HepG2 (cell line): ENCODE data around the gene XXYLT1. TPM values are rescaled to one million over a fixed set of nuclear protein-coding genes. Genes with fewer than 3 reads are reported as not detected.
A peak's percentile ranks its signal among the peaks of the same experiment; 100 is the strongest.

Experiments used
- FOSL2 ChIP-seq: sonication (generic); formaldehyde crosslinking; IDR thresholded peaks from 2 replicates; pipeline ENCODE4 v1.4.0; 2020; ENCODE audit warnings: missing genetic modification reagents
- PPARG ChIP-seq: conservative IDR thresholded peaks from 2 replicates; pipeline ENCODE4 v1.6.1; 2016; ENCODE audit warnings: missing biosample characterization, missing genetic modification reagents
- SOX5 ChIP-seq: IDR thresholded peaks from 2 replicates; pipeline ENCODE4 v1.6.1; 2016; ENCODE audit warnings: borderline replicate concordance
- SRSF1 ChIP-seq: fragments of 200-400 bp; formaldehyde crosslinking; optimal IDR thresholded peaks from 2 replicates; pipeline ENCODE3; 2017; ENCODE audit warnings: mild to moderate bottlenecking, low read depth, low read length, moderate library complexity
- ZBTB20 ChIP-seq: sonication (generic); formaldehyde crosslinking; IDR thresholded peaks from 2 replicates; pipeline ENCODE4 v1.8.1; 2023; ENCODE audit warnings: missing genetic modification reagents, low read depth, mild to moderate bottlenecking, borderline replicate concordance
- ZBTB38 ChIP-seq: sonication (generic); formaldehyde crosslinking; IDR thresholded peaks from 2 replicates; pipeline ENCODE4 v1.5.1; 2020; ENCODE audit warnings: mild to moderate bottlenecking, missing genetic modification reagents
- ZC3H13 ChIP-seq: sonication (generic); formaldehyde crosslinking; IDR thresholded peaks from 2 replicates; pipeline ENCODE4 v1.8.1; 2023; ENCODE audit warnings: mild to moderate bottlenecking, missing genetic modification reagents, moderate library complexity
- ZFX ChIP-seq: sonication (generic); formaldehyde crosslinking; IDR thresholded peaks from 2 replicates; pipeline ENCODE4 v1.4.0; 2020; ENCODE audit warnings: mild to moderate bottlenecking, low read depth, missing genetic modification reagents, moderate library complexity
- ZNF10 ChIP-seq: sonication (generic); formaldehyde crosslinking; IDR thresholded peaks from 2 replicates; pipeline ENCODE4 v1.4.0; 2020; ENCODE audit warnings: mild to moderate bottlenecking, low read depth, missing genetic modification reagents, borderline replicate concordance
- ZNF34 ChIP-seq: sonication (generic); formaldehyde crosslinking; IDR thresholded peaks from 2 replicates; pipeline ENCODE4 v1.4.0; 2020; ENCODE audit warnings: mild to moderate bottlenecking, missing genetic modification reagents, borderline replicate concordance
- ZNF468 ChIP-seq: sonication (generic); formaldehyde crosslinking; IDR thresholded peaks from 2 replicates; pipeline ENCODE4 v1.8.0; 2022; ENCODE audit warnings: mild to moderate bottlenecking, moderate library complexity, missing genetic modification reagents
- ZNF552 ChIP-seq: sonication (generic); formaldehyde crosslinking; IDR thresholded peaks from 2 replicates; pipeline ENCODE4 v1.9.0; 2022; ENCODE audit warnings: missing genetic modification reagents, mild to moderate bottlenecking, borderline replicate concordance
- ZNF556 ChIP-seq: sonication (generic); formaldehyde crosslinking; IDR thresholded peaks from 2 replicates; pipeline ENCODE4 v1.4.0; 2020; ENCODE audit warnings: mild to moderate bottlenecking, missing genetic modification reagents, borderline replicate concordance
- ZSCAN31 ChIP-seq: sonication (generic); formaldehyde crosslinking; IDR thresholded peaks from 2 replicates; pipeline ENCODE4 v1.5.0; 2020; ENCODE audit warnings: low read depth, mild to moderate bottlenecking, missing genetic modification reagents
- polyA plus RNA-seq, 8 experiments: library from polyadenylated mRNA; depleted of rRNA in 3 of 8; stranded (reverse) in 7 of 8; unstranded in 1 of 8; fragments of >200 nt; fragmentation: Illumina TruSeq in 4 of 8; extraction: Trizol in 4 of 8; gene quantifications; 2 replicates each; pipeline versions ENCODE4 v1.2.1 to v1.2.3, GENCODE V29; 2011 to 2016; ENCODE audit warnings: low read depth in 4 of 8, missing spikeins in 1 of 8, mixed read lengths in 1 of 8; ENCODE audit not compliant: insufficient read depth in 1 of 8
- total RNA-seq, 5 experiments: library from RNA; depleted of rRNA; stranded (reverse); fragments of >200 nt; fragmentation: Illumina TruSeq; extraction: Trizol; gene quantifications; 2 replicates each; pipeline ENCODE4 v1.2.3, GENCODE V29; 2016; ENCODE audit warnings: low read depth in 1 of 5
- TF ChIP-seq, protein P1 (sequence below): sonication (generic); formaldehyde crosslinking; IDR thresholded peaks from 2 replicates; pipeline ENCODE4 v1.5.0; 2020; ENCODE audit warnings: mild to moderate bottlenecking, missing genetic modification reagents
- TF ChIP-seq, protein P2 (sequence below): sonication (generic); formaldehyde crosslinking; IDR thresholded peaks from 2 replicates; pipeline ENCODE4 v1.8.1; 2023; ENCODE audit warnings: mild to moderate bottlenecking, missing genetic modification reagents
- TF ChIP-seq, protein P3 (sequence below), 2 experiments: sonication (generic) in 1 of 2; formaldehyde crosslinking in 1 of 2; IDR thresholded peaks; 2 replicates each; pipeline versions ENCODE4 v1.5.1 to v1.6.1; 2011 to 2020; ENCODE audit warnings: borderline replicate concordance in 1 of 2, low read depth in 1 of 2, low read length in 1 of 2, mild to moderate bottlenecking in 1 of 2, missing genetic modification reagents in 1 of 2, moderate library complexity in 1 of 2
- TF ChIP-seq, protein P4 (sequence below): sonication (generic); formaldehyde crosslinking; IDR thresholded peaks from 2 replicates; pipeline ENCODE4 v1.5.0; 2020; ENCODE audit warnings: missing genetic modification reagents
- TF ChIP-seq, protein P5 (sequence below): sonication (generic); formaldehyde crosslinking; IDR thresholded peaks from 2 replicates; pipeline ENCODE4 v1.8.1; 2023; ENCODE audit warnings: missing genetic modification reagents, mild to moderate bottlenecking, borderline replicate concordance
- TF ChIP-seq, protein P6 (sequence below): IDR thresholded peaks from 2 replicates; pipeline ENCODE4 v1.6.1; 2016; ENCODE audit warnings: missing compliant biosample characterization, missing genetic modification reagents, borderline replicate concordance

Gene XXYLT1
- total and polyA plus RNA-seq, 2 of the 13 experiments (the other 11 are each of a cell fraction or from before 2014, with no cell fraction given): 17.7 to 19.0 TPM

DNA sequence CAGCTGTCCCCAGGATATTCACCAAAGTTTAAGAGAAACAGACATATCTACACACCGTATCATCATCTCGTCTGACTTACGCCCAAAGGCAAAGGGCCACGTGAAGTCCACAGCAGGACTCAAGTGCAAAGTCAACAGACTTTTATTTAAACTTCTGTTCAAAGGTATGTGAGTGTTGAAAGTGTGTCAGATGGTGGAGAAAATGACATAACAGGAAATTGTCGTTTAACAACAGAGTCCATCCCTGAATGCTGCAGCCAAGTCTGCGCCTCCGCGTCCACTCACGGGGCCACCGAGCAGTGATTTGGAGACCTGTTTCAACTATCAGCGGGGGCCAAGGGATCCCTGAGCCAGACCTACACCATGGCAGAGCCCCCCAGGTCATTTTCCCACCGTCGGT lies 165.6 kb downstream of the XXYLT1 start (continued):
- TF ChIP-seq ZNF10 (CRISPR knock-in tag) (no peak), ZNF556 (CRISPR knock-in tag) (peak; percentile 51; the same call in 1 of the 2 replicates), ZC3H13 (CRISPR knock-in tag) (no peak), ZBTB38 (CRISPR knock-in tag) (peak; percentile 89; the same call in 1 of the 2 replicates), FOSL2 (CRISPR knock-in tag) (peak; percentile 86), SOX5 (peak; percentile 93), ZNF468 (CRISPR knock-in tag) (no peak), ZFX (CRISPR knock-in tag) (peak; percentile 45; the same call in 1 of the 2 replicates), ZSCAN31 (CRISPR knock-in tag) (peak; percentile 74; the same call in 1 of the 2 replicates), SRSF1 (no peak), ZNF552 (CRISPR knock-in tag) (no peak), ZBTB20 (CRISPR knock-in tag) (peak; percentile 97; the same call in 1 of the 2 replicates), PPARG (CRISPR knock-in tag) (peak; percentile 98), ZNF34 (0 out of 2 replicates have a peak, but pooled peaks have one; percentile 64)
- TF ChIP-seq, protein P1, sequence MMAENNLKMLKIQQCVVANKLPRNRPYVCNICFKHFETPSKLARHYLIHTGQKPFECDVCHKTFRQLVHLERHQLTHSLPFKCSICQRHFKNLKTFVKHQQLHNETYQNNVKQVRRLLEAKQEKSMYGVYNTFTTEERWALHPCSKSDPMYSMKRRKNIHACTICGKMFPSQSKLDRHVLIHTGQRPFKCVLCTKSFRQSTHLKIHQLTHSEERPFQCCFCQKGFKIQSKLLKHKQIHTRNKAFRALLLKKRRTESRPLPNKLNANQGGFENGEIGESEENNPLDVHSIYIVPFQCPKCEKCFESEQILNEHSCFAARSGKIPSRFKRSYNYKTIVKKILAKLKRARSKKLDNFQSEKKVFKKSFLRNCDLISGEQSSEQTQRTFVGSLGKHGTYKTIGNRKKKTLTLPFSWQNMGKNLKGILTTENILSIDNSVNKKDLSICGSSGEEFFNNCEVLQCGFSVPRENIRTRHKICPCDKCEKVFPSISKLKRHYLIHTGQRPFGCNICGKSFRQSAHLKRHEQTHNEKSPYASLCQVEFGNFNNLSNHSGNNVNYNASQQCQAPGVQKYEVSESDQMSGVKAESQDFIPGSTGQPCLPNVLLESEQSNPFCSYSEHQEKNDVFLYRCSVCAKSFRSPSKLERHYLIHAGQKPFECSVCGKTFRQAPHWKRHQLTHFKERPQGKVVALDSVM: no peak; the same call in 1 of the 2 replicates
- TF ChIP-seq, protein P2, sequence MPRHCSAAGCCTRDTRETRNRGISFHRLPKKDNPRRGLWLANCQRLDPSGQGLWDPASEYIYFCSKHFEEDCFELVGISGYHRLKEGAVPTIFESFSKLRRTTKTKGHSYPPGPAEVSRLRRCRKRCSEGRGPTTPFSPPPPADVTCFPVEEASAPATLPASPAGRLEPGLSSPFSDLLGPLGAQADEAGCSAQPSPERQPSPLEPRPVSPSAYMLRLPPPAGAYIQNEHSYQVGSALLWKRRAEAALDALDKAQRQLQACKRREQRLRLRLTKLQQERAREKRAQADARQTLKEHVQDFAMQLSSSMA (CRISPR knock-in tag): no peak
- TF ChIP-seq, protein P3, sequence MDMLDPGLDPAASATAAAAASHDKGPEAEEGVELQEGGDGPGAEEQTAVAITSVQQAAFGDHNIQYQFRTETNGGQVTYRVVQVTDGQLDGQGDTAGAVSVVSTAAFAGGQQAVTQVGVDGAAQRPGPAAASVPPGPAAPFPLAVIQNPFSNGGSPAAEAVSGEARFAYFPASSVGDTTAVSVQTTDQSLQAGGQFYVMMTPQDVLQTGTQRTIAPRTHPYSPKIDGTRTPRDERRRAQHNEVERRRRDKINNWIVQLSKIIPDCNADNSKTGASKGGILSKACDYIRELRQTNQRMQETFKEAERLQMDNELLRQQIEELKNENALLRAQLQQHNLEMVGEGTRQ (IDR thresholded peaks at IDR 0.05; ENCODE audit: low read depth, low read length): peak; percentile 65
- TF ChIP-seq, protein P3 (CRISPR knock-in tag; IDR thresholded peaks at IDR 0.05; ENCODE audit: borderline replicate concordance): peak; percentile 71; the same call in 1 of the 2 replicates
- TF ChIP-seq, protein P4, sequence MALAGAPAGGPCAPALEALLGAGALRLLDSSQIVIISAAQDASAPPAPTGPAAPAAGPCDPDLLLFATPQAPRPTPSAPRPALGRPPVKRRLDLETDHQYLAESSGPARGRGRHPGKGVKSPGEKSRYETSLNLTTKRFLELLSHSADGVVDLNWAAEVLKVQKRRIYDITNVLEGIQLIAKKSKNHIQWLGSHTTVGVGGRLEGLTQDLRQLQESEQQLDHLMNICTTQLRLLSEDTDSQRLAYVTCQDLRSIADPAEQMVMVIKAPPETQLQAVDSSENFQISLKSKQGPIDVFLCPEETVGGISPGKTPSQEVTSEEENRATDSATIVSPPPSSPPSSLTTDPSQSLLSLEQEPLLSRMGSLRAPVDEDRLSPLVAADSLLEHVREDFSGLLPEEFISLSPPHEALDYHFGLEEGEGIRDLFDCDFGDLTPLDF (CRISPR knock-in tag): no peak
- TF ChIP-seq, protein P5, sequence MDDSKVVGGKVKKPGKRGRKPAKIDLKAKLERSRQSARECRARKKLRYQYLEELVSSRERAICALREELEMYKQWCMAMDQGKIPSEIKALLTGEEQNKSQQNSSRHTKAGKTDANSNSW (CRISPR knock-in tag): no peak
- TF ChIP-seq, protein P6, sequence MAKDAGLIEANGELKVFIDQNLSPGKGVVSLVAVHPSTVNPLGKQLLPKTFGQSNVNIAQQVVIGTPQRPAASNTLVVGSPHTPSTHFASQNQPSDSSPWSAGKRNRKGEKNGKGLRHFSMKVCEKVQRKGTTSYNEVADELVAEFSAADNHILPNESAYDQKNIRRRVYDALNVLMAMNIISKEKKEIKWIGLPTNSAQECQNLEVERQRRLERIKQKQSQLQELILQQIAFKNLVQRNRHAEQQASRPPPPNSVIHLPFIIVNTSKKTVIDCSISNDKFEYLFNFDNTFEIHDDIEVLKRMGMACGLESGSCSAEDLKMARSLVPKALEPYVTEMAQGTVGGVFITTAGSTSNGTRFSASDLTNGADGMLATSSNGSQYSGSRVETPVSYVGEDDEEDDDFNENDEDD (CRISPR knock-in tag): peak; percentile 55; the same call in 1 of the 2 replicates
